GM18526 (cell line): ENCODE results near the gene SLAMF9.

Experiments
- POLR2A ChIP-seq: IDR thresholded peaks from 3 replicates; pipeline ENCODE4 v1.6.1; 2011; ENCODE audit not compliant: insufficient read length; ENCODE audit errors: extremely low read depth

SLAMF9 gene

GRCh38 chr1:159981351-159982055 is 27.5 kb upstream of the SLAMF9 start:
- no peak for TF ChIP-seq POLR2A

- TF ChIP-seq POLR2A = no peak
These were observed 26.7 kb upstream of the SLAMF9 start for GRCh38 chr1:159980786-159981185.

- no peak for TF ChIP-seq POLR2A
These were observed 26.0 kb upstream of the SLAMF9 start for GRCh38 chr1:159980076-159980475.

- TF ChIP-seq POLR2A = no peak
These were observed 25.2 kb upstream of the SLAMF9 start for GRCh38 chr1:159979257-159979656.

- TF ChIP-seq POLR2A = no peak
These were observed 24.0 kb upstream of the SLAMF9 start for GRCh38 chr1:159978107-159978398.

- TF ChIP-seq POLR2A = no peak
These were observed 23.5 kb upstream of the SLAMF9 start for GRCh38 chr1:159977364-159978106.

GRCh38 chr1:159974350-159974965 is 20.4 kb upstream of the SLAMF9 start:
- TF ChIP-seq POLR2A = no peak

GRCh38 chr1:159973350-159973940 is 19.4 kb upstream of the SLAMF9 start:
- no peak for TF ChIP-seq POLR2A

- TF ChIP-seq POLR2A = no peak
These were observed 18.6 kb upstream of the SLAMF9 start for GRCh38 chr1:159972443-159973205.

- TF ChIP-seq POLR2A = no peak
These were observed 16.9 kb upstream of the SLAMF9 start for GRCh38 chr1:159970932-159971342.

GRCh38 chr1:159968901-159969300 is 14.9 kb upstream of the SLAMF9 start:
- TF ChIP-seq POLR2A = no peak

GRCh38 chr1:159965263-159965662 is 11.2 kb upstream of the SLAMF9 start:
- no peak for TF ChIP-seq POLR2A

GRCh38 chr1:159964144-159964543 is 10.1 kb upstream of the SLAMF9 start:
- no peak for TF ChIP-seq POLR2A

- TF ChIP-seq POLR2A = no peak
These were observed 8.1 kb upstream of the SLAMF9 start for GRCh38 chr1:159962176-159962575.

GRCh38 chr1:159961636-159962035 is 7.6 kb upstream of the SLAMF9 start:
- TF ChIP-seq POLR2A = no peak
